IMR-90 (cell line): ENCODE data around the gene NPFF. TPM values are rescaled to one million over a fixed set of nuclear protein-coding genes. Genes with fewer than 3 reads are reported as not detected.

Source experiments
- ATAC-seq: fragments of 200-7000 bp; cut with Tn5 transposase; 2 replicates; pipeline ENCODE4 v1.9.1; 2020; ENCODE audit warnings: low read depth, mild to moderate bottlenecking, moderate library complexity
- BruUV-seq: library from RNA; stranded (reverse); fragments of 400-500 nt; replicated peaks from 2 replicates; lab custom pipeline; 2021; lab: Mats Ljungman, UMichigan
- CTCF ChIA-PET: fragments of 300-600 bp; formaldehyde crosslinking; extraction: SDS; loops from one replicate; lab custom pipeline; 2021; ENCODE audit warnings: antibody characterized with exemption; lab: Yijun Ruan, JAX
- POLR2A ChIA-PET: fragments of 300-600 bp; sonication (Branson Sonifier 250); formaldehyde crosslinking; loops from one replicate; lab custom pipeline; 2022; ENCODE audit warnings: antibody characterized with exemption; ENCODE audit not compliant: unreplicated experiment; lab: Charles Lee
- DNase-seq: peaks from one replicate; pipeline ENCODE4 v3.0.0; 2013
- H2AFZ ChIP-seq: replicated peaks from 2 replicates; pipeline ENCODE3; 2013; ENCODE audit warnings: low read length, mild to moderate bottlenecking; ENCODE audit not compliant: poor library complexity
- H2AK5ac ChIP-seq: 2 replicates; pipeline ENCODE4 v1.6.1; 2013; ENCODE audit warnings: low read depth, low read length, inconsistent platforms
- H2AK9ac ChIP-seq: replicated peaks from 2 replicates; pipeline ENCODE3; 2013; ENCODE audit warnings: mild to moderate bottlenecking, low read depth, low read length, moderate library complexity; ENCODE audit not compliant: poor library complexity
- H2BK120ac ChIP-seq: 2 replicates; pipeline ENCODE4 v1.6.1; 2013; ENCODE audit warnings: low read depth, low read length, inconsistent platforms
- H2BK15ac ChIP-seq: 3 replicates; pipeline ENCODE4 v1.6.1; 2013; ENCODE audit warnings: low read depth, low read length, inconsistent platforms
- H2BK20ac ChIP-seq: 2 replicates; pipeline ENCODE4 v1.6.1; 2013; ENCODE audit warnings: low read depth, mild to moderate bottlenecking, inconsistent platforms, low read length, moderate library complexity
- H2BK5ac ChIP-seq: 2 replicates; pipeline ENCODE4 v1.6.1; 2013; ENCODE audit warnings: mild to moderate bottlenecking, low read depth, low read length, inconsistent platforms; ENCODE audit not compliant: poor library complexity, severe bottlenecking
- H3K14ac ChIP-seq: replicated peaks from 2 replicates; pipeline ENCODE4 v1.6.1; 2013; ENCODE audit warnings: low read depth, low read length, inconsistent platforms
- H3K18ac ChIP-seq: 2 replicates; pipeline ENCODE4 v1.6.1; 2013; ENCODE audit warnings: low read depth, low read length, control low read depth
- H3K23ac ChIP-seq: 2 replicates; pipeline ENCODE4 v1.6.1; 2013; ENCODE audit warnings: low read depth, low read length, inconsistent platforms
- H3K27ac ChIP-seq: 2 replicates; pipeline ENCODE4 v1.5.1; 2013; ENCODE audit warnings: mild to moderate bottlenecking, control low read depth, low read length; ENCODE audit not compliant: insufficient read depth
- H3K27me3 ChIP-seq: 2 replicates; pipeline ENCODE4 v1.6.1; 2013; ENCODE audit warnings: low read length; ENCODE audit not compliant: control insufficient read depth, insufficient read depth
- H3K36me3 ChIP-seq: 2 replicates; pipeline ENCODE4 v1.6.1; 2013; ENCODE audit warnings: low read length, mixed read lengths; ENCODE audit not compliant: control insufficient read depth, insufficient read depth
- H3K4ac ChIP-seq: 2 replicates; pipeline ENCODE4 v1.6.1; 2013; ENCODE audit warnings: low read depth, low read length, inconsistent platforms
- H3K4me1 ChIP-seq: 2 replicates; pipeline ENCODE4 v1.6.1; 2013; ENCODE audit warnings: low read length, mixed read lengths; ENCODE audit not compliant: control insufficient read depth, insufficient read depth
- H3K4me2 ChIP-seq: 2 replicates; pipeline ENCODE4 v1.6.1; 2013; ENCODE audit warnings: low read depth, mild to moderate bottlenecking, control low read depth, low read length, moderate library complexity
- H3K4me3 ChIP-seq: 2 replicates; pipeline ENCODE4 v1.5.1; 2013; ENCODE audit warnings: low read depth, mild to moderate bottlenecking, control low read depth, low read length, moderate library complexity; ENCODE audit not compliant: insufficient read depth
- H3K56ac ChIP-seq: 2 replicates; pipeline ENCODE4 v1.6.1; 2013; ENCODE audit warnings: low read length, inconsistent platforms; ENCODE audit not compliant: insufficient read depth; ENCODE audit errors: extremely low read depth
- H3K79me1 ChIP-seq, 2 experiments: 2 replicates each; pipeline ENCODE4 v1.6.1; 2013; ENCODE audit warnings: low read length in 2 of 2, inconsistent platforms in 1 of 2, low read depth in 1 of 2
- H3K9ac ChIP-seq: 2 replicates; pipeline ENCODE4 v1.6.1; 2013; ENCODE audit warnings: low read depth, low read length, control low read depth
- H3K9me1 ChIP-seq: 2 replicates; pipeline ENCODE4 v1.6.1; 2013; ENCODE audit warnings: low read length, inconsistent platforms; ENCODE audit not compliant: insufficient read depth
- H3K9me3 ChIP-seq: 2 replicates; pipeline ENCODE4 v1.6.1; 2013; ENCODE audit warnings: low read length; ENCODE audit not compliant: control insufficient read depth, insufficient read depth
- H4K20me1 ChIP-seq: 2 replicates; pipeline ENCODE4 v1.6.1; 2013; ENCODE audit warnings: low read length, inconsistent platforms; ENCODE audit not compliant: insufficient read depth
- H4K5ac ChIP-seq: 2 replicates; pipeline ENCODE4 v1.6.1; 2013; ENCODE audit warnings: mild to moderate bottlenecking, low read depth, low read length, control low read depth
- H4K8ac ChIP-seq, 2 experiments: 2 replicates each; pipeline ENCODE4 v1.6.1; 2013; ENCODE audit warnings: low read depth in 2 of 2, low read length in 2 of 2, control low read depth in 1 of 2, inconsistent platforms in 1 of 2
- H4K91ac ChIP-seq: 2 replicates; pipeline ENCODE4 v1.6.1; 2013; ENCODE audit warnings: low read depth, low read length, inconsistent platforms; ENCODE audit not compliant: insufficient read depth
- MXI1 ChIP-seq: IDR thresholded peaks from 2 replicates; pipeline ENCODE4 v1.6.1; 2012; ENCODE audit warnings: low read depth, mild to moderate bottlenecking, low read length, moderate library complexity, borderline replicate concordance
- POLR2A ChIP-seq: IDR thresholded peaks from 2 replicates; pipeline ENCODE4 v1.6.1; 2012; ENCODE audit warnings: mild to moderate bottlenecking, low read depth, low read length
- RAD21 ChIP-seq: IDR thresholded peaks from 2 replicates; pipeline ENCODE4 v1.6.1; 2012; ENCODE audit warnings: low read length, improper control_type of control experiment
- RCOR1 ChIP-seq: IDR thresholded peaks from 2 replicates; pipeline ENCODE4 v1.6.1; 2012; ENCODE audit warnings: mild to moderate bottlenecking, low read length, improper control_type of control experiment; ENCODE audit not compliant: insufficient replicate concordance
- SMC3 ChIP-seq: fragments of 150-350 bp; IDR thresholded peaks from 2 replicates; pipeline ENCODE4 v1.6.1; 2016; ENCODE audit warnings: low read depth, mild to moderate bottlenecking, antibody characterized with exemption, low read length, moderate library complexity
- WGBS, 2 experiments: methylation state at CpG; one replicate each; pipeline versions ENCODE4 v1.1.5 to v1.1.7; 2013; ENCODE audit warnings: missing lambda C conversion rate in 2 of 2; ENCODE audit not compliant: insufficient read length in 1 of 2; ENCODE audit errors: extremely low coverage in 2 of 2; 5-methylcytosine and 5-hydroxymethylcytosine counted together
- dilution Hi-C: fragments of 300-500 bp; cut with HindIII; formaldehyde crosslinking; loops from one replicate; pipeline ENCODE4 v1.14.3; 2018; ENCODE audit warnings: low sequenced_read_pairs; ENCODE audit not compliant: unreplicated experiment
- in situ Hi-C: fragments of 300-500 bp; cut with MboI; formaldehyde crosslinking; loops from 3 replicates; pipeline ENCODE4 v1.14.3; 2019; ENCODE audit warnings: low sequenced_read_pairs, inconsistent platforms, mixed read lengths
- intact Hi-C: fragments of 100-400 bp; cut with micrococcal nuclease; formaldehyde crosslinking; loops from 2 replicates; pipeline ENCODE4 v1.10.0; 2022
- polyA plus RNA-seq, 3 experiments: library from polyadenylated mRNA; depleted of rRNA; stranded (reverse); fragments of >200 nt; gene quantifications; 2 replicates each; pipeline ENCODE4 v1.2.3, GENCODE V29; 2012; ENCODE audit warnings: low replicate concordance in 1 of 3
- total RNA-seq: library from RNA; depleted of rRNA; stranded (reverse); fragments of >200 nt; gene quantifications from 2 replicates; pipeline ENCODE4 v1.2.3, GENCODE V29; 2012
- TF ChIP-seq, protein P1 (sequence below): conservative IDR thresholded peaks from 2 replicates; pipeline ENCODE4 v1.5.1; 2012; ENCODE audit warnings: mild to moderate bottlenecking, low read depth, low read length, improper control_type of control experiment

Gene NPFF
- total and polyA plus RNA-seq, 2 of the 4 experiments (the other 2 are of a cell fraction), result not detected

DNA sequence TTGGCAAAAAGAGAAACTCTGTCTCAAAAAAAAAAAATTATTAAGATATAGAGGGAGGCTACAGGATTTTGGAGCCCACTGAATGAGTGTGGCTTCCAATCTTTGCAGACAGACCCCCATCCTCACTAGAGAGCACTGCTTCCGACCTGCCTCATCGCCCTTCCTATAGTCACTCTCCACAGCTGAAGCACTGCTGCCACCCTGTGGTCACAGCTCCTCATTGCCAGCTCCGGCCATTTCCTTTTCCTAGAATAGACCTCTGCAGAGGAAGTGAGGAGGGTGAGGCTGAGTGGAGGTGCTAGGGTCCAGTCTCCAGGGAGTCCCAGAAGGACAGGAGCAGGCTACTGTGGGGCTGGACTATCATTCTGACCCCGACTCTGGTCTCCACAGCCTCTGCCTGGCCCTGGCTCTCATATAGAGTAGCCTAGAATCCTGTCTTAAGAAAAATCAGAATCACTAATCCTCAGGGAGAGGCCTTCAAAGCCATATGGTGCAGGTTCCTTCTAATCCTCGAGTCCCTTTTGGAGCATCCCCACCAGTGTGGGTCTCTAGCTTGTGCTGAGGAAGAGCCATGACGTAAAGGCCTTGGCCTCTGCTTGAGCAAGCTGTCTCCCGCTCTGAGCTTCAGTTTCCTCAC lies 1.4 kb upstream of the NPFF start:
- H2AFZ ChIP-seq, result peak overlapping the region; percentile 82
- WGBS, 2 experiments, result 83% methylated on average over 1 of the region's 7 CpGs; no CpG with 5 or more reads in 1 of the 2 experiments
- H2BK15ac ChIP-seq, result no peak overlapping the region
- H3K9me3 ChIP-seq, result no peaks in the 10 kb centered on the region
- no peak overlapping the region for H3K56ac ChIP-seq
- BruUV-seq, result no TSS peak
- H3K27me3 ChIP-seq, result no peaks in the 10 kb centered on the region
- TF ChIP-seq, protein P1, sequence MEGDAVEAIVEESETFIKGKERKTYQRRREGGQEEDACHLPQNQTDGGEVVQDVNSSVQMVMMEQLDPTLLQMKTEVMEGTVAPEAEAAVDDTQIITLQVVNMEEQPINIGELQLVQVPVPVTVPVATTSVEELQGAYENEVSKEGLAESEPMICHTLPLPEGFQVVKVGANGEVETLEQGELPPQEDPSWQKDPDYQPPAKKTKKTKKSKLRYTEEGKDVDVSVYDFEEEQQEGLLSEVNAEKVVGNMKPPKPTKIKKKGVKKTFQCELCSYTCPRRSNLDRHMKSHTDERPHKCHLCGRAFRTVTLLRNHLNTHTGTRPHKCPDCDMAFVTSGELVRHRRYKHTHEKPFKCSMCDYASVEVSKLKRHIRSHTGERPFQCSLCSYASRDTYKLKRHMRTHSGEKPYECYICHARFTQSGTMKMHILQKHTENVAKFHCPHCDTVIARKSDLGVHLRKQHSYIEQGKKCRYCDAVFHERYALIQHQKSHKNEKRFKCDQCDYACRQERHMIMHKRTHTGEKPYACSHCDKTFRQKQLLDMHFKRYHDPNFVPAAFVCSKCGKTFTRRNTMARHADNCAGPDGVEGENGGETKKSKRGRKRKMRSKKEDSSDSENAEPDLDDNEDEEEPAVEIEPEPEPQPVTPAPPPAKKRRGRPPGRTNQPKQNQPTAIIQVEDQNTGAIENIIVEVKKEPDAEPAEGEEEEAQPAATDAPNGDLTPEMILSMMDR, result peak; percentile 94
- peak; percentile 52; the same call in 1 of the 2 replicates for TF ChIP-seq POLR2A
- TF ChIP-seq MXI1, result no peak
- TF ChIP-seq RCOR1, result no peak
- TF ChIP-seq SMC3, result peak; percentile 81
- TF ChIP-seq RAD21, result peak; percentile 95
- H3K4me3 ChIP-seq, result no peak overlapping the region
- peak; percentile 67 for DNase-seq
- intact Hi-C loops (loop anchor here (1.0 to 5.0 kb wide), 4 partner anchors 87 to 296 kb away; no protein-coding TSS in a partner anchor), dilution Hi-C loops (no loop called here), in situ Hi-C loops (loop anchor here (10.0 kb wide), 1 partner anchor 184 kb away; the partner anchor contains the start of gene AAAS)
- H3K9ac ChIP-seq, result no peak overlapping the region
- no peak overlapping the region for H3K27ac ChIP-seq
- peaks cover 44% of the 10 kb centered on the region for H3K36me3 ChIP-seq
- H4K91ac ChIP-seq, result no peak overlapping the region
- H3K18ac ChIP-seq, result no peak overlapping the region
- H4K5ac ChIP-seq, result no peak overlapping the region
- H3K4me1 ChIP-seq, result no peaks in the 10 kb centered on the region
- H3K79me1 ChIP-seq, result peaks cover 0 to 23% of the 10 kb centered on the region in 2 experiments; a peak in 2 of 4 replicates
- peak overlapping the region; percentile 66 for H2AK9ac ChIP-seq
- H2BK120ac ChIP-seq, result no peak overlapping the region
- no peak overlapping the region for H3K23ac ChIP-seq
- no peak overlapping the region for H2AK5ac ChIP-seq
- H3K4ac ChIP-seq, result peak overlapping the region; percentile 20; the same call in 1 of the 2 replicates
- H4K8ac ChIP-seq, result peak overlapping the region in 1 of 2 experiments; percentile 42; a peak in 2 of 4 replicates
- no peak overlapping the region for H3K4me2 ChIP-seq
- ChIA-PET CTCF (interaction anchor here (1.1 to 2.2 kb wide), 4 partner anchors 9 to 187 kb away, joined by 3 to 14 read pairs (median 7); partner anchors contain the start of gene AAAS), POLR2A (interaction anchor here (0.5 kb wide), 1 partner anchor 431 kb away, joined by 17 read pairs; no protein-coding TSS in a partner anchor)
- ATAC-seq, result peak; percentile 93
- H3K9me1 ChIP-seq, result no peaks in the 10 kb centered on the region
- no peak overlapping the region for H3K14ac ChIP-seq
- H4K20me1 ChIP-seq, result no peaks in the 10 kb centered on the region
- H2BK5ac ChIP-seq, result no peak overlapping the region
- H2BK20ac ChIP-seq, result no peak overlapping the region
